Fibroblast of the aortic adventitia (primary cell): ENCODE data around the gene MAST2. TPM values are rescaled to one million over a fixed set of nuclear protein-coding genes. Genes with fewer than 3 reads are reported as not detected.

Source experiments
- DNase-seq: peaks from one replicate; pipeline ENCODE4 v3.0.0-alpha.2; 2010; ENCODE audit warnings: low read depth
- H3K4me3 ChIP-seq: 2 replicates; pipeline ENCODE4 v1.5.1; 2011; ENCODE audit warnings: low read depth, mild to moderate bottlenecking, control low read depth, low read length, moderate library complexity
- total RNA-seq: library from RNA; depleted of rRNA; stranded (reverse); fragments of >200 nt; gene quantifications from 2 replicates; pipeline ENCODE4 v1.2.3, GENCODE V29; 2012; ENCODE audit warnings: low replicate concordance
- TF ChIP-seq, protein P1 (sequence below): IDR thresholded peaks from 2 replicates; pipeline ENCODE4 v1.5.1; 2011; ENCODE audit warnings: mild to moderate bottlenecking, low read length, control low read depth, inconsistent platforms; ENCODE audit not compliant: insufficient read depth

The MAST2 gene
- total RNA-seq, 1 donor, result 28.3 TPM

DNA sequence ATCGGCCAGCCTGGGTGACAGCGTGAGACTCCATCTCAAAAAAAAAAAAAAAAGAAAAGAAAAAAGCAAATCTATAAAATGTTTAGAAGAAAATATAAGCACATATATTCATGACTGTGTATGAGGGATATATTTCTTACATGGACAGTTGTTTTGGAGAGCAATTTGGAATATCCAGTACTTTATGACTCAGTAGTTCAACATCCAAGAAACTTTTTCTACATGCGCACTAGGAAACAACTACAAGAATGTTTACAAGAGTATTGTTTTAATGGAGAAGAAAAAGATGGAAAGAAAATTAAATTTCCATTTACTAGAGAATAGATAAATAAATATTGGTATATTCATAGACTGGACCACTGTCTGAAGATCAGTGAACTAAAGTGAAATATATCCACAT is 77.5 kb downstream of the MAST2 start:
- TF ChIP-seq, protein P1, sequence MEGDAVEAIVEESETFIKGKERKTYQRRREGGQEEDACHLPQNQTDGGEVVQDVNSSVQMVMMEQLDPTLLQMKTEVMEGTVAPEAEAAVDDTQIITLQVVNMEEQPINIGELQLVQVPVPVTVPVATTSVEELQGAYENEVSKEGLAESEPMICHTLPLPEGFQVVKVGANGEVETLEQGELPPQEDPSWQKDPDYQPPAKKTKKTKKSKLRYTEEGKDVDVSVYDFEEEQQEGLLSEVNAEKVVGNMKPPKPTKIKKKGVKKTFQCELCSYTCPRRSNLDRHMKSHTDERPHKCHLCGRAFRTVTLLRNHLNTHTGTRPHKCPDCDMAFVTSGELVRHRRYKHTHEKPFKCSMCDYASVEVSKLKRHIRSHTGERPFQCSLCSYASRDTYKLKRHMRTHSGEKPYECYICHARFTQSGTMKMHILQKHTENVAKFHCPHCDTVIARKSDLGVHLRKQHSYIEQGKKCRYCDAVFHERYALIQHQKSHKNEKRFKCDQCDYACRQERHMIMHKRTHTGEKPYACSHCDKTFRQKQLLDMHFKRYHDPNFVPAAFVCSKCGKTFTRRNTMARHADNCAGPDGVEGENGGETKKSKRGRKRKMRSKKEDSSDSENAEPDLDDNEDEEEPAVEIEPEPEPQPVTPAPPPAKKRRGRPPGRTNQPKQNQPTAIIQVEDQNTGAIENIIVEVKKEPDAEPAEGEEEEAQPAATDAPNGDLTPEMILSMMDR, result no peak
- no peak overlapping the region for H3K4me3 ChIP-seq
- DNase-seq, result peak; percentile 63

DNA sequence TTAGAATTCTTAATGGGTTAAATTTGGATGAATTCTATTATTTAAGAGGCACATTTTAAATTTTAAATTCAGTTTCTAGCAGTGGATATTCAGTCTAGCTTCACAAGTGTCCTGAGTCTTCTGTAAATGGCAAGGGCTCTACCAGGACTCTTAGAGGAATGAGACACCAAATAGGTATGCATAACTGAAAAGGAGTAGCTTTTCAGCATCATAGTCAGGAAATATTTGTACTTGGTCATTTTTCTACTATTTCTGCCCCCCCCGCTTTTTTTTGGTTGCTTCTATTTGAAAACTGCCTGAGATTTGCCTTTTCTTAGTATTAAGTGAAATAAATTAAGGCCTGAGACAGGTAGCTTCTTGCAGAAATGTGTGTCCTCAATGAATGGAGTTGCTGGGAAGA is 80.2 kb downstream of the MAST2 start:
- TF ChIP-seq, protein P1, result no peak
- DNase-seq, result peak; percentile 53
- no peak overlapping the region for H3K4me3 ChIP-seq

DNA sequence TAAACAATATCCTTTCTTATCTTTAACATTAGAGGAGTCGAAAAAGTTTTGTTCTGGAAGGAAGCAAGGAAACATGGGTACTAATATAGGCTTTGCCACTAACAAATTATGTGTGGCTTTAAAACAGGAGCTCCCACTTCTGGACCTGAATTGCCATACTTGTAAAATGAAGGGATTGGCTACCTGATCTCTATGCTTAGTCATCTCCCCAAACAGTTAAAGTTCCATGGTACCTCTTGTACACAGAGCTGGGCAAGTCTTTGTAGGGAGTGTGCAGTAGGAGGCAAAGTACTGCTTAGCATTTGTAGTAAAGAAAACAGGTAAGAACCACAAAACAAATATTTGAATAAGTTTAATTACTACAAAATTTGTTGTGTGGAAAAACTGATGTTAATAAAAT is 81.3 kb downstream of the MAST2 start:
- TF ChIP-seq, protein P1, result no peak
- no peak overlapping the region for H3K4me3 ChIP-seq
- DNase-seq, result no peak

DNA sequence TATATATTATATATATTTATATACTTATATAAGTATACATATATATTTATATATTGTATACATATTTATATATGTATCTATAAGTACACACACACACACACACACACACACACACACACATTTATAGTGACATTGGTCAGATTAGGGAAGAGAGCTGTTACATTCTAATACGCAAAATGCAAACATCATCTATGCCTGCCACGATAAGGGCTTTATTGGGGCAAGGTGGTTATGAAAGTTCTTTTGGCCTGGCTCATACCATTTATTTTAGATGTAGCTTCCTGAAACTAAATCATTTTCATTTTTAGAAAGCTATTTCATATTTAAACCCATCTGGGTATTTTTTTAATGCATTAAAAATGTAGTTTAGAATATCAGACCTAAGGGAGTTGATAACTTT is 82.8 kb downstream of the MAST2 start:
- TF ChIP-seq, protein P1, result no peak
- no peak for DNase-seq
- no peak overlapping the region for H3K4me3 ChIP-seq

DNA sequence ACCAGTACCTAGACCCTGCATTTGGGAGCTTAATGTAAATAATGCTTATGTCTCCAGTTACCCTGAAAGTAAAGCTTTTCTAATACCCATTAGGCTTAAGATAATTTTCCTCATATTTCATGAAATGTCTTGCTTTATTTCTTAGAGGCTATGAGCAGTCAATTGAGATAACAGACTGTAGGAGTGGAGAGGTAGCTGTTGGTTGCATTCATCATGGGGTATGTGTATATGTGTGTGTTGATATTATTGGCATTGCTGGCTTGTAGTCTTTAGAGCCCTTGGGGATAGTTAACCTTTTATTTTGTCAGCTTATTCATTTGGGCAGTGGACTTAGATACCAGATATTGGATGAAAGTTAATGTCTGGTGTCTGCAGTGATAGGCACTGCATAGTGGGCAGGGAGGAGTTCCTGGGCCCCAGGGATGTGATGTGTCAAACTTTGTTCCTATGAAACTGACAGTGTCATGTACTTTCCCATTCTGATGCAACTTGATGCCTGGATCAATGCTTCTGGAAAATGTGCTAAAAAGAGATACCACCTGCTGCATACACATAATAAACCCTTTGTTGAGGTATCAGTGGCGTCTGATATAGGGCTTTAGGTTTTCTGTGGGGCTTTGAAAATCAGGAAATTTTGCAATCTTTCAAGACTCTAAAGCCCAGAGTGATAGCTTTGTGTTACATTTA is 83.9 kb downstream of the MAST2 start:
- H3K4me3 ChIP-seq, result no peak overlapping the region
- TF ChIP-seq, protein P1, result no peak
- no peak for DNase-seq

DNA sequence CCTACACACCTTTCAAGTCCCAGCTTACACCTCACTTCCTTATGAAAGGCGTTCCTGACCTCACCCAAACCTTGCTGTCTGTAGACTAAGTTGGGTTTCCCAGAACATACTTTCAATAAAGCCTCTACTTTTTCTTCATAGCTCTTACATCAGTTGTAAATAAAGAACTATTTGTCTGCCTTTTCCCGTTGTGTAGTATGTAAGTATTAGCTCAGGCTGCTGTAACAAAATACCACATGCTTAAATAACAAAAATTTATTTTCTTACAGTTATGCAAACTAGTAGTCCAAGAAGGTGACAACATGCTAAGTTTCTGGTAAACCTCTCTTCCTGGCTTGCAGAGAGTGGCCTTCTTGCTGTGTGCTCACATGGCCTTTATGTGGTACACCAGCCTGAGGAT is 86.7 kb downstream of the MAST2 start:
- TF ChIP-seq, protein P1, result no peak
- DNase-seq, result no peak
- no peak overlapping the region for H3K4me3 ChIP-seq

DNA sequence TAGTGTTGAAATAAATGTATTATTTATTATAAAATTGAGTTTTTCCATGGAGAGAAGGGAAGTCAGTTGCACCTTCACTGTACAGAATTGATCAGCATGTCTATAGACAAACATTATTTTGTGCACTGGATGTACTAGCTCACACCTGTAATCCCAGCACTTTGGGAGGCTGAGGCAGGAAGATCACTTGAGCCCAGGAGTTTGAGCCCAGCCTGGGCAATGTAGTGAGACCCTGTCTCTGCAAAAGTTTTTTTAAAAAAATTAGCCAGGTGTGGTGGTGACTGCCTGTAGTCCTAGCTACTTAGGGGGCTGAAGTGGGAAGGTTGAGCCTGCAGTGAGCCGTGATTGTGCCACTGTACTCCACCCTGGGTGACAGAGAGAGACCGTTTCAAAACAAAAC is 87.7 kb downstream of the MAST2 start:
- DNase-seq, result no peak
- TF ChIP-seq, protein P1, result no peak
- H3K4me3 ChIP-seq, result no peak overlapping the region
